ENCODE measurements around the gene AKIRIN1. TPM values are rescaled to one million over a fixed set of nuclear protein-coding genes. Genes with fewer than 3 reads are reported as not detected.
"Not testable (repeated sequence)": the region's sequence is repeated elsewhere in the genome, so short reads cannot be mapped to it uniquely, and the experiment has no call there.

The AKIRIN1 gene
- total RNA-seq, 1 experiment from 2014 or later, result 68.4 TPM

DNA sequence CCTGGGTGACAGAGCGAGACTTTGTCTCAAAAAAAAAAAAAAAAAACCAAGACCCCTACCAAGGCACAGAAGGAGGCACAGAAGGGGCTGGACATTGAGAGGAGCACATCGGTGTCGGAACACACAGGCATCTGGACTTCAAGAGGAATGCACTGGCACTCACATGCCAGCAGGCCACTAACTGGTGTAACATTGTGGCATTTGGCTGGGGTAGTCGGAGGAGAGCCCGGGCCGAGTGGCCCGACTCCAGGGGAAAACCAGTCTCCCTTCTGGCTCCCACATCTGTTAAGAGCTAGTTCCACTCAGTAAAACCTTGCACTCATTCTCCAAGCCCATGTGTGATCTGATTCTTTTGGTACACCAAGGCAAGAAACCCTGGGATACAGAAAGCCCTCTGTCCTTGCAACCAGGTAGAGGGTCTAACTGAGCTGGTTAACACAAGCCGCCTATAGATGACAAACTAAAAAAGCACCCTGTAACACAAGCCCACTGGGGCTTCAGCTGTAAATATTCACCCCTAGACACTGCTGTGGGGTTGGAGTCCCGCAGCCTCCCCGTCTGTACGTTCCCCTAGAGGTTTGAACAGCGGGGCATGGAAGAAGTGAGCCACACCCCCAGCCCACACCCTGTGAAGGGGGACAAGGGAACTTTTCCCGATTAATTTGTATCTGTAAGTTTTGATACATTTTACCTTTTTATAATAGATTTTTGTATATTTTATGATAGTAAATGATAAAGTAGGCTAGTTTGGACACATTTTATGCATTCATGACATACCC lies 17.2 kb upstream of the AKIRIN1 start:
- Histone ChIP-seq H3K9me3 (peaks cover 4% of the 10 kb centered on the region; the same call in 1 of the 2 replicates), H3K4me3 (ENCODE audit: low read depth, low read length) (no peak overlapping the region), H3K36me3 (ENCODE audit: control insufficient read depth, insufficient read depth, low read length) (no peaks in the 10 kb centered on the region), H3K27me3 (replicated peaks; ENCODE audit: control insufficient read depth, insufficient read depth, low read length) (no peaks in the 10 kb centered on the region), H3K4me1 (peaks cover 8% of the 10 kb centered on the region)
- H3K27me3 Mint-ChIP-seq (ENCODE audit: insufficient read depth, unreplicated experiment), result no peaks in the 10 kb centered on the region
- intact Hi-C loops (cut with micrococcal nuclease; ENCODE audit: unreplicated experiment), result no loop called here
- no TSS peak for BruUV-seq (replicated peaks)
- H3K9me3 Mint-ChIP-seq (ENCODE audit: unreplicated experiment), result no peaks in the 10 kb centered on the region
- ChIA-PET POLR2A (no interaction called here), CTCF (no interaction called here)
- DNase-seq, result no peak
- no peak for TF ChIP-seq CTCF (IDR thresholded peaks at IDR 0.05; ENCODE audit: insufficient read depth in 1 of 2, low read depth in 1 of 2, low read length in 1 of 2, severe bottlenecking in 1 of 2, unreplicated experiment in 1 of 2)
- no peak overlapping the region for H3K27ac Mint-ChIP-seq (ENCODE audit: unreplicated experiment)
- H3K4me3 Mint-ChIP-seq (ENCODE audit: unreplicated experiment), result no peak overlapping the region
- no peaks in the 10 kb centered on the region for H3K36me3 Mint-ChIP-seq (ENCODE audit: insufficient read depth, unreplicated experiment)
- H3K4me1 Mint-ChIP-seq (ENCODE audit: low read depth, unreplicated experiment), result peaks cover 2% of the 10 kb centered on the region

DNA sequence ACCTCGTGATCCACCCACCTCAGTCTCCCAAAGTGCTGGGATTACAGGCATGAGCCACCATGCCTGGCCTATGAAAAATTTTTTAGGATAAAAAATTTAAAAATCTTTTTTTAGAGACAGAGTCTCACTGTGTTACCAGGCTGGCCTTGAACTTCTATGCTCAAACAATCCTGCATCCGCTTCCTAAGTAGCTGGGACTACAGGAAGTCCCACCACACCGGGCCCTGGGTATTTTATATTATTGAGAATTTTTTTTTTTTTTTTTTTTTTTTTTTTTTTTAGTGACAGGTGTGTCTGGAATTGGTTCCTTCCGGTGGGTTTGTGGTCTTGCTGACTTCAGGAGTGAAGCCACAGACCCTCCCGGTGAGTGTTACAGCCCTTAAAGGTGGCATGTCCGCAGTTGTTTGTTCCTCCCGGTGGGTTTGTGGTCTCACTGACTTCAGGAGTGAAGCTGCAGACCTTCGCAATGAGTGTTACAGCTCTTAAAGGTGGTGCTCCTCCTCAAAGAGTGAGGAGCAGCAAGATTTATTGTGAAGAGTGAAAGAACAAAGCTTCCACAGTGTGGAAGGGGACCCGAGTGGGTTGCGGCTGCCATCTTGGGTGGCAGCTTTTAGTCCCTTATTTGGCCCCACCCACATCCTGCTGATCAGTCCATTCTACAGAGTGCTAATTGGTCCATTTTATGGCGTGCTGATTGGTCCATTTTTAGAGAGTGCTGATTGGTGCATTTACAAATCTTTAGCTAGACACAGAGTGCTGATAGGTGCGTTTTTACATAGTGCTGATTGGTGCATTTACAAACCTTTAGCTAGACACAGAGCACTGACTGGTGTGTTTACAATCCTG lies 13.5 kb upstream of the AKIRIN1 start:
- intact Hi-C loops (cut with micrococcal nuclease; ENCODE audit: unreplicated experiment); BruUV-seq (replicated peaks); POLR2A ChIA-PET; H3K27me3 Mint-ChIP-seq (ENCODE audit: insufficient read depth, unreplicated experiment); H3K4me1 ChIP-seq; H3K4me3 ChIP-seq (ENCODE audit: low read depth, low read length); H3K9me3 Mint-ChIP-seq (ENCODE audit: unreplicated experiment); DNase-seq; H3K36me3 Mint-ChIP-seq (ENCODE audit: insufficient read depth, unreplicated experiment); H3K9me3 ChIP-seq; H3K27me3 ChIP-seq (replicated peaks; ENCODE audit: control insufficient read depth, insufficient read depth, low read length); H3K4me1 Mint-ChIP-seq (ENCODE audit: low read depth, unreplicated experiment); H3K27ac Mint-ChIP-seq (ENCODE audit: unreplicated experiment); CTCF ChIA-PET; H3K4me3 Mint-ChIP-seq (ENCODE audit: unreplicated experiment); H3K36me3 ChIP-seq (ENCODE audit: control insufficient read depth, insufficient read depth, low read length): not testable (repeated sequence)

DNA sequence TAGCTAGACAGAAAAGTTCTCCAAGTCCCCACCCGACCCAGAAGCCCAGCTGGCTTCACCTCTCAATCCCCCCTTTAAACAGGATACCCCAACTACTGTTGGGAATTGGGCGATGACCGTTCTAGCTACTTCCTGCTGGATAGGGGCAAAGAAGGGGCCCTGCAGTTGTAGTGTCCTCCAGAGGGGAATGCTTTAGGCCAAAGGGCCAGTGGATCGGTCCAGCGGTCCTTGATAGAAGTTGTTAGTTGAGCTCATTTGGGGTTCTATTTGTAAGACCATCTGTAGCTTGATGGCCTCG lies 12.9 kb upstream of the AKIRIN1 start:
- H3K4me3 Mint-ChIP-seq (ENCODE audit: unreplicated experiment); H3K36me3 Mint-ChIP-seq (ENCODE audit: insufficient read depth, unreplicated experiment); DNase-seq; H3K4me3 ChIP-seq (ENCODE audit: low read depth, low read length); BruUV-seq (replicated peaks); CTCF ChIA-PET; H3K9me3 Mint-ChIP-seq (ENCODE audit: unreplicated experiment); POLR2A ChIA-PET; H3K9me3 ChIP-seq; H3K4me1 ChIP-seq; H3K4me1 Mint-ChIP-seq (ENCODE audit: low read depth, unreplicated experiment); H3K27me3 ChIP-seq (replicated peaks; ENCODE audit: control insufficient read depth, insufficient read depth, low read length); H3K36me3 ChIP-seq (ENCODE audit: control insufficient read depth, insufficient read depth, low read length); H3K27me3 Mint-ChIP-seq (ENCODE audit: insufficient read depth, unreplicated experiment); intact Hi-C loops (cut with micrococcal nuclease; ENCODE audit: unreplicated experiment); H3K27ac Mint-ChIP-seq (ENCODE audit: unreplicated experiment): not testable (repeated sequence)

- intact Hi-C loops (cut with micrococcal nuclease; ENCODE audit: unreplicated experiment); CTCF ChIA-PET: not testable (repeated sequence)
Measured at GRCh38 chr1:38979380-38979779, 11.7 kb upstream of the AKIRIN1 start.

More at GRCh38 chr1:38979380-38979779, 11.7 kb upstream of the AKIRIN1 start:
- H3K4me1 Mint-ChIP-seq (ENCODE audit: low read depth, unreplicated experiment); H3K36me3 ChIP-seq (ENCODE audit: control insufficient read depth, insufficient read depth, low read length); DNase-seq; H3K36me3 Mint-ChIP-seq (ENCODE audit: insufficient read depth, unreplicated experiment); BruUV-seq (replicated peaks); H3K4me3 Mint-ChIP-seq (ENCODE audit: unreplicated experiment); H3K9me3 ChIP-seq; H3K27ac Mint-ChIP-seq (ENCODE audit: unreplicated experiment); H3K4me3 ChIP-seq (ENCODE audit: low read depth, low read length); H3K9me3 Mint-ChIP-seq (ENCODE audit: unreplicated experiment); H3K4me1 ChIP-seq; POLR2A ChIA-PET; H3K27me3 ChIP-seq (replicated peaks; ENCODE audit: control insufficient read depth, insufficient read depth, low read length); H3K27me3 Mint-ChIP-seq (ENCODE audit: insufficient read depth, unreplicated experiment): not testable (repeated sequence)
